Activated CD4-positive, alpha-beta T cell treated with anti-CD3 and anti-CD28 coated beads for 24 hours (primary cell): ENCODE data around the gene APBB2.
"Not testable (repeated sequence)": the region's sequence is repeated elsewhere in the genome, so short reads cannot be mapped to it uniquely, and the experiment has no call there.

ENCODE experiments used
- DNase-seq, 2 donors: peaks; one replicate each; pipeline ENCODE4 v3.0.0-alpha.2; 2020; ENCODE audit warnings: low read depth in 2 of 2

The APBB2 gene

GRCh38 chr4:40939856-40940255, 274.5 kb downstream of the APBB2 start:
- no peak for DNase-seq

GRCh38 chr4:40938337-40938736, 276.0 kb downstream of the APBB2 start:
- DNase-seq = no peak

- no peak for DNase-seq
Measured at GRCh38 chr4:40937140-40937725, 277.1 kb downstream of the APBB2 start.

- DNase-seq = no peak
Measured at GRCh38 chr4:40934676-40935075, 279.7 kb downstream of the APBB2 start.

GRCh38 chr4:40933272-40934053, 280.9 kb downstream of the APBB2 start:
- no peak for DNase-seq

GRCh38 chr4:40931841-40932240, 282.5 kb downstream of the APBB2 start:
- DNase-seq = no peak

- DNase-seq = no peak
Measured at GRCh38 chr4:40931238-40931637, 283.1 kb downstream of the APBB2 start.

GRCh38 chr4:40927074-40927473, 287.3 kb downstream of the APBB2 start:
- no peak for DNase-seq

- no peak for DNase-seq
Measured at GRCh38 chr4:40924793-40925117, 289.6 kb downstream of the APBB2 start.

GRCh38 chr4:40924096-40924792, 290.1 kb downstream of the APBB2 start:
- peak; percentile 76 to 81 for DNase-seq

- DNase-seq = no peak
Measured at GRCh38 chr4:40923316-40924095, 290.8 kb downstream of the APBB2 start.

GRCh38 chr4:40919976-40920375, 294.4 kb downstream of the APBB2 start:
- DNase-seq = not testable (repeated sequence)

- DNase-seq = no peak
Measured at GRCh38 chr4:40918330-40918729, 296.0 kb downstream of the APBB2 start.

- peak; percentile 41 to 47 for DNase-seq
Measured at GRCh38 chr4:40916880-40917279, 297.5 kb downstream of the APBB2 start.

GRCh38 chr4:40916218-40916555, 298.2 kb downstream of the APBB2 start:
- no peak for DNase-seq

GRCh38 chr4:40915318-40916217, 298.8 kb downstream of the APBB2 start:
- no peak for DNase-seq

- DNase-seq = no peak
Measured at GRCh38 chr4:40912460-40913184, 301.7 kb downstream of the APBB2 start.

GRCh38 chr4:40910706-40911105, 303.6 kb downstream of the APBB2 start:
- no peak for DNase-seq

GRCh38 chr4:40909363-40909876, 304.9 kb downstream of the APBB2 start:
- DNase-seq = peak; percentile 33 to 44

- peak; percentile 60 to 67 for DNase-seq
Measured at GRCh38 chr4:40908702-40909362, 305.5 kb downstream of the APBB2 start.
